Right lobe of liver (tissue), 6 donors: Measurements from ENCODE around the gene ZNF804A. TPM values are rescaled to one million over a fixed set of nuclear protein-coding genes. Genes with fewer than 3 reads are reported as not detected.

Source experiments
- ATAC-seq, 4 donors: fragments of 200-7000 bp; cut with Tn5 transposase; one replicate each; pipeline ENCODE4 v1.9.1; 2020; ENCODE audit warnings: mild to moderate bottlenecking in 4 of 4, moderate library complexity in 4 of 4
- DNase-seq, 3 donors: peaks; one replicate each; pipeline ENCODE4 v3.0.0-alpha.2; 2020
- H3K27ac ChIP-seq, 3 donors: fragments of 200-600 bp; one replicate each; pipeline ENCODE4 v1.8.0; 2022
- H3K27me3 ChIP-seq, 2 donors: fragments of 200-600 bp; one replicate each; pipeline ENCODE4 v1.8.0; 2022
- H3K36me3 ChIP-seq, 4 donors: fragments of 200-600 bp; sonication (generic) in 1 of 4; one replicate each; pipeline versions ENCODE4 v1.5.1 to v1.8.0; 2017 to 2022; ENCODE audit warnings: control low read depth in 1 of 4
- H3K4me1 ChIP-seq, 4 donors: fragments of 200-600 bp; sonication (generic) in 1 of 4; one replicate each; pipeline versions ENCODE4 v1.5.1 to v1.8.0; 2017 to 2022; ENCODE audit warnings: control low read depth in 1 of 4
- H3K4me3 ChIP-seq, 3 donors: fragments of 200-600 bp; one replicate each; pipeline ENCODE4 v1.8.0; 2022
- H3K9me3 ChIP-seq, 4 donors: fragments of 200-600 bp; sonication (generic) in 1 of 4; one replicate each; pipeline versions ENCODE4 v1.5.1 to v1.8.0; 2017 to 2022; ENCODE audit warnings: control low read depth in 1 of 4
- POLR2A ChIP-seq: fragments of 450-650 bp; IDR thresholded peaks from one replicate; pipeline ENCODE4 v1.6.1; 2017; ENCODE audit warnings: antibody characterized with exemption, mild to moderate bottlenecking
- WGBS: methylation state at CpG from one replicate; pipeline ENCODE4 v1.1.6; 2018; ENCODE audit warnings: low coverage, low lambda C conversion rate; ENCODE audit not compliant: insufficient coverage; ENCODE audit errors: missing lambda C conversion rate; 5-methylcytosine and 5-hydroxymethylcytosine counted together
- intact Hi-C, 2 donors: fragments of 100-400 bp; cut with DNase I; formaldehyde crosslinking; loops; one replicate each; pipeline versions ENCODE4 v1.11.2 to v1.14.1; 2022
- long read RNA-seq: library from polyadenylated mRNA; unstranded; transcript quantifications from one replicate; pipeline ENCODE4 v2.0.0, GENCODE V29; 2019
- total RNA-seq, 6 experiments: library from RNA; depleted of rRNA in 2 of 6; stranded (reverse); fragments of >200 nt in 2 of 6; fragmentation: NEBNext Ultra II Directional in 3 of 6; extraction: Animal tissue kit (Norgen Biotek cat#: 25700) in 3 of 6; gene quantifications; one replicate each; pipeline versions ENCODE4 v1.1.0 to v1.2.4, GENCODE V29; 2016 to 2023
- TF ChIP-seq, protein P1 (sequence below), 4 donors: fragments of 200-600 bp in 3 of 4; fragments of 450-650 bp in 1 of 4; IDR thresholded peaks; one replicate each; pipeline versions ENCODE4 v1.5.1 to v1.8.0; 2016 to 2022; ENCODE audit warnings: antibody characterized with exemption in 4 of 4, mild to moderate bottlenecking in 2 of 4
- donor health status: DM: no; HTN: yes; CAD: no.
- donor health status: DM: no; HTN: no; CAD: no.
- donor health status: DM: no; HTN: no; CAD: no.
- donor health status: DM: no; HTN: yes; CAD: no.
- donor health status: DM: no; HTN: yes; CAD: no.

Gene ZNF804A
- under 1 TPM in 3 of 6 experiments, not detected in 3; 0.06 to 0.30 (median 0.20) TPM for total RNA-seq
- long read RNA-seq, result 0 reads

DNA sequence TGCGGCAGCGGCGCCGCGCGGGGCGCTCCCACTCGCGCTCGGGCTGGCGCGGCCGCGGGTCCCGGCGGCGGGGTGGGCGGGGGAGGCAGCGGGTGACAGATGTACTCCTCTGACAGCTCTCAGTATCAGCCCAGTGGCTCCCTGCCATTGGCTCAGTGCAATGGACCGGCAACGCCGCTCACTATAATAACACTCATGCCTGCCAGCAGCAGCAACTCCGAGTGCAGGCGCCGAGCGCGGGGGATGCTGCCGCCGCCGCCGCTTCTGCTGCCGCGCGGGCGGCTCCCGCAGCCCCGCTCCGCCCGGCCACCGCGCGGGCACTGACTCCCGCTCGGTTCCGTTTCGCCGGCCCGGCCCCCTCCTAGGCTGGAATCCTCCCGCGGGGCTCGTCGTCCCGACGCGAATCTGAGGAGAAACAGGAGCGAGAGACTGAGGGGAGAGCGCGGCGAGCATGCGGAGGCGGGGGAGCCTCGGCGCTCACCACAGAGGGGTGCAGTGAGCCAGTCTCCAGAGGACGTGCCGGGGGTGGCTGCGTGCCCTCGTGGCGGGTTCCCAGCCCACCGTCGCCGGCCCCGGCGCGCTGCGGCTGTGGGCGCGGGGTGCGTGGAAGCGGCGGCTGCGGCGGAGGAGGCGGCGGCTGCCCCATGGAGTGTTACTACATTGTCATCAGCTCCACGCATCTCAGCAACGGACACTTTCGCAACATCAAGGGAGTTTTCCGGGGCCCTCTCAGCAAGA, at the start of gene ZNF804A:
Gene ZNF804A, plus strand, starts transcription at position 214 of the 738 bp plus-strand sequence. Its CDS starts 431 bp downstream, at position 645.
- peak; percentile 58 to 71 (median 59) for DNase-seq
- no peaks in the 10 kb centered on the region for H3K4me1 ChIP-seq
- peak within 1 kb of the TSS in 2 of 3 donors; percentile 7 to 64 for H3K27ac ChIP-seq
- H3K27me3 ChIP-seq, result no peaks in the 10 kb centered on the region
- peak within 1 kb of the TSS; percentile 59 to 64 (median 60) for H3K4me3 ChIP-seq
- H3K36me3 ChIP-seq, result no peaks in the 10 kb centered on the region
- intact Hi-C loops, result no loop called here
- under 1% methylated on average over 35 of the region's 88 CpGs for WGBS
- H3K9me3 ChIP-seq, result no peaks in the 10 kb centered on the region
- ATAC-seq, result peak; percentile 65 to 88 (median 78)
- no peak for TF ChIP-seq POLR2A
- TF ChIP-seq, protein P1, sequence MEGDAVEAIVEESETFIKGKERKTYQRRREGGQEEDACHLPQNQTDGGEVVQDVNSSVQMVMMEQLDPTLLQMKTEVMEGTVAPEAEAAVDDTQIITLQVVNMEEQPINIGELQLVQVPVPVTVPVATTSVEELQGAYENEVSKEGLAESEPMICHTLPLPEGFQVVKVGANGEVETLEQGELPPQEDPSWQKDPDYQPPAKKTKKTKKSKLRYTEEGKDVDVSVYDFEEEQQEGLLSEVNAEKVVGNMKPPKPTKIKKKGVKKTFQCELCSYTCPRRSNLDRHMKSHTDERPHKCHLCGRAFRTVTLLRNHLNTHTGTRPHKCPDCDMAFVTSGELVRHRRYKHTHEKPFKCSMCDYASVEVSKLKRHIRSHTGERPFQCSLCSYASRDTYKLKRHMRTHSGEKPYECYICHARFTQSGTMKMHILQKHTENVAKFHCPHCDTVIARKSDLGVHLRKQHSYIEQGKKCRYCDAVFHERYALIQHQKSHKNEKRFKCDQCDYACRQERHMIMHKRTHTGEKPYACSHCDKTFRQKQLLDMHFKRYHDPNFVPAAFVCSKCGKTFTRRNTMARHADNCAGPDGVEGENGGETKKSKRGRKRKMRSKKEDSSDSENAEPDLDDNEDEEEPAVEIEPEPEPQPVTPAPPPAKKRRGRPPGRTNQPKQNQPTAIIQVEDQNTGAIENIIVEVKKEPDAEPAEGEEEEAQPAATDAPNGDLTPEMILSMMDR (IDR thresholded peaks at IDR 0.05), result no peak

DNA sequence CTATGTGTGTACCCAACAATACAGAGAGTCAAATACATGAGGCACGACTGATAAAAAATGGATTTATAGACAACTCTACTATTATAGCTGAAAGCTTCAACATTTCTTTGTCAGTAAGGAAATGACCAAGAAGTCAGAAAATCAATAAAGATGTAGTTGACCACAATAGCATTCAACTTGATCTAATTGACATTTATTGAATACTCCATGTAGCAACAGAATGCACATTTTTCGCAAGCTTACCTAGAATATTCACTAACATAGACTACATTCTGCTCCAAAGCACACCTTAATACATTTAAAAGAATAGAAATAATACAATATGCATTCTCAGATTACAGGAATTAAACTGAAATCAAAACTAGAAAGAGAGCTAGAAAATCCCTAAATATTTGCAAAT, 49.2 kb upstream of the ZNF804A start:
- H3K9me3 ChIP-seq, result no peaks in the 10 kb centered on the region
- no peak overlapping the region for H3K27ac ChIP-seq
- H3K27me3 ChIP-seq, result no peaks in the 10 kb centered on the region
- H3K4me3 ChIP-seq, result no peak overlapping the region
- no peaks in the 10 kb centered on the region for H3K36me3 ChIP-seq
- DNase-seq (no peak), ATAC-seq (no peak)
- no peaks in the 10 kb centered on the region for H3K4me1 ChIP-seq
- intact Hi-C loops, result no loop called here
- WGBS, result 82% methylated on average over 2 of the region's 2 CpGs
- no peak for TF ChIP-seq POLR2A
- TF ChIP-seq, protein P1 (IDR thresholded peaks at IDR 0.05), result no peak

DNA sequence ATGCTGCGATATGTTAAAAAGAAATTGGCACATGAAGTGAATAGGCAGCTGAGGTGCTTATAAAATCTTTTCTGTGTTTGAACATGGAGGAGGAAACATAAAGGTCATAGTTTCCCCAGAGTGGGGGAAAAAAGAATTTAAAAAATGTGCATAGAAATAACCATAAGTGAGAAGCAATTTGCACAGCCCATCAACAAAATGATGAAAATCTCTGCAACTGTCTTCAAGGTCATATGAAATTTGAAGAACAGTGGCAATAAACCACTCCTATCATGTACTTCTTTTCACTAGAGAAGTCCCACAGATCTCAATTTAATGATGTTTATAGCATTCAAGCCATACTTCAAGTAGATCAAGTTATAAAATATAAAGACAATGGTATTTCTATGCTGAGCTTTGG, 46.7 kb upstream of the ZNF804A start:
- no peak overlapping the region for H3K27ac ChIP-seq
- no peaks in the 10 kb centered on the region for H3K4me1 ChIP-seq
- DNase-seq, result no peak
- ATAC-seq, result no peak
- WGBS, result 43% methylated on average over 1 of the region's 1 CpG
- intact Hi-C loops, result no loop called here
- no peak for TF ChIP-seq POLR2A
- TF ChIP-seq, protein P1 (IDR thresholded peaks at IDR 0.05), result no peak
- no peaks in the 10 kb centered on the region for H3K27me3 ChIP-seq
- H3K36me3 ChIP-seq, result no peaks in the 10 kb centered on the region
- no peaks in the 10 kb centered on the region for H3K9me3 ChIP-seq
- no peak overlapping the region for H3K4me3 ChIP-seq

DNA sequence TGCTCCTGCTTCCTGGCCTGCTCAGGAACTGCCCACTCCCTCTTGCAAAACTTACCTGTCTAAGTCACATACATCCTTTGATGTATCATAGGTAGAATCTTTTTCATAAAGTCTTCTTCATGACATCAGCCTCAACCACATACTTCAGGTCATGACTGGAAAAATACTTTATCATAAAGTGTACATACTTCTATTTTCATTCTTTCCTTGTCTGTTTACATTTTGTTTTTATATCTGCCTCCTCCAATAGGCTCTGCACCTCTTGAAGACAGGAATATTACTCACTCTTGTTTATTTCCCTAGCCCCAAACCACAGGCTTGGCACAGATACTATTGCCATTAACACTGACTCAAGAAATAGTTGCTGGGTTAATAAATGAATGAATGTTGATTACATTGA, 43.6 kb upstream of the ZNF804A start:
- intact Hi-C loops, result no loop called here
- no peak for TF ChIP-seq POLR2A
- TF ChIP-seq, protein P1 (IDR thresholded peaks at IDR 0.05), result no peak
- Histone ChIP-seq H3K27me3 (no peaks in the 10 kb centered on the region), H3K27ac (no peak overlapping the region), H3K9me3 (no peaks in the 10 kb centered on the region), H3K36me3 (no peaks in the 10 kb centered on the region), H3K4me1 (no peaks in the 10 kb centered on the region), H3K4me3 (no peak overlapping the region)
- DNase-seq (no peak), ATAC-seq (no peak)
